Transverse colon (tissue), 4 donors: ENCODE measurements around the gene SQSTM1. TPM values are rescaled to one million over a fixed set of nuclear protein-coding genes. Genes with fewer than 3 reads are reported as not detected.

Experiments
- DNase-seq: peaks from one replicate; pipeline ENCODE4 v3.0.0-alpha.2; 2019
- H3K27ac ChIP-seq, 4 donors: fragments of 200-600 bp; sonication (generic); 2 replicates each; pipeline ENCODE4 v1.5.1; 2016 to 2018; ENCODE audit warnings: inconsistent platforms in 4 of 4
- H3K27me3 ChIP-seq: fragments of 200-600 bp; sonication (generic); 2 replicates; pipeline ENCODE4 v1.5.1; 2017; ENCODE audit warnings: inconsistent platforms
- H3K36me3 ChIP-seq, 4 donors: fragments of 200-600 bp; sonication (generic); 2 replicates each; pipeline ENCODE4 v1.5.1; 2017 to 2019; ENCODE audit warnings: inconsistent platforms in 4 of 4
- H3K4me1 ChIP-seq, 4 donors: fragments of 200-600 bp; sonication (generic); 2 replicates each; pipeline ENCODE4 v1.5.1; 2017 to 2020; ENCODE audit warnings: inconsistent platforms in 4 of 4
- H3K4me3 ChIP-seq, 4 donors: fragments of 200-600 bp; sonication (generic); 1 replicate in 1 of 4; 2 replicates in 3 of 4; pipeline versions ENCODE4 v1.5.1 to v1.6.1; 2017 to 2019; ENCODE audit warnings: inconsistent platforms in 4 of 4
- H3K9me3 ChIP-seq, 2 donors: fragments of 200-600 bp; sonication (generic); 2 replicates each; pipeline ENCODE4 v1.5.1; 2017 to 2019; ENCODE audit warnings: inconsistent platforms in 2 of 2
- EP300 ChIP-seq: sonication (generic); formaldehyde crosslinking; IDR thresholded peaks from one replicate; pipeline ENCODE4 v1.6.1; 2017; ENCODE audit warnings: antibody characterized with exemption, low read depth
- POLR2A ChIP-seq: fragments of 450-650 bp; IDR thresholded peaks from one replicate; pipeline ENCODE4 v1.6.1; 2016; ENCODE audit warnings: antibody characterized with exemption, mild to moderate bottlenecking, moderate library complexity
- POLR2AphosphoS5 ChIP-seq, 3 donors: sonication (generic); formaldehyde crosslinking; IDR thresholded peaks; one replicate each; pipeline ENCODE4 v1.6.1; 2016; ENCODE audit warnings: antibody characterized with exemption in 3 of 3
- WGBS, 2 donors: methylation state at CpG; one replicate each; pipeline ENCODE4 v1.1.5; 2018; ENCODE audit warnings: low coverage in 1 of 2; 5-methylcytosine and 5-hydroxymethylcytosine counted together
- in situ Hi-C, 4 donors: fragments of 200-750 bp; cut with MboI; loops; one replicate each; pipeline versions ENCODE4 v1.15.0 to v1.15.1; 2017; ENCODE audit warnings: low sequenced_read_pairs in 3 of 4, low pct_ligation_motif_present in 1 of 4, low pct_unique_long_range_greater_than_20kb in 1 of 4
- intact Hi-C: fragments of 100-400 bp; cut with DNase I; formaldehyde crosslinking; loops from one replicate; pipeline ENCODE4 v1.15.1; 2023; ENCODE audit warnings: low total_unique reads
- total RNA-seq, 4 donors: library from RNA; depleted of rRNA; stranded (reverse); fragments of >200 nt; gene quantifications; one replicate each; pipeline ENCODE4 v1.1.0, GENCODE V29; 2016
- TF ChIP-seq, protein P1 (sequence below), 5 experiments: fragments of 200-600 bp in 3 of 5; fragments of 450-650 bp in 2 of 5; sonication (generic) in 3 of 5; IDR thresholded peaks; 1 replicate in 2 of 5; 2 replicates in 3 of 5; pipeline ENCODE4 v1.5.1; 2016 to 2017; ENCODE audit warnings: antibody characterized with exemption in 5 of 5, inconsistent platforms in 3 of 5, mild to moderate bottlenecking in 2 of 5, moderate library complexity in 1 of 5

The SQSTM1 gene
- 100 to 1,000 TPM; 250 to 620 (median 432) TPM for total RNA-seq

DNA sequence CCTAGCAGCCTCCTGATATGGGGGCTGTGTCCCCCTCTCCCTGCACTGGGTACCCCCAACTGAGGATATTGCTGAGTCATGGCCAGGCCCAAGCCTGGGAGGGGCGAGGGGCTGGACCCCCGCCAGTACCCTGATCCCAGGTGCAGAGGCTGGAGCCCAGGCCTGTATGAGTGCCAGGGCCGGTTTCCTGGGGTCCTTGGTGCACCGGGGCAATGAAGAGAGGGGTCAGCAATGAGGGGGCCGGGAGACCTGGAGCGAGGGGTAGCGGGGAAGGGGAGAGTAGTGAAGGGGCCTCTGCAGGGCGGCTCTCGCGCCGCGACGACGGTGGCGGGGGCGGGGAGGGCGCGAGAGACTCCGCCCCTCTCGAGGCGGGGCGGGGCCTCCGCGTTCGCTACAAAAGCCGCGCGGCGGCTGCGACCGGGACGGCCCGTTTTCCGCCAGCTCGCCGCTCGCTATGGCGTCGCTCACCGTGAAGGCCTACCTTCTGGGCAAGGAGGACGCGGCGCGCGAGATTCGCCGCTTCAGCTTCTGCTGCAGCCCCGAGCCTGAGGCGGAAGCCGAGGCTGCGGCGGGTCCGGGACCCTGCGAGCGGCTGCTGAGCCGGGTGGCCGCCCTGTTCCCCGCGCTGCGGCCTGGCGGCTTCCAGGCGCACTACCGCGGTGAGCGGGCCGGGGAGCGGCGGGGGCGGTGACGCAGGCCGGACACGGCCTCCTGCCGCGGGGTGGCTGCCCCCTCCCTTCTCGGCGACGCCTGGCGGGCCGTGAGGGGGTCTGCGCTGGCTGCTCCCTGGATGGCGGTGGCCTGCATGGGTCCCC is at the start of gene SQSTM1:
Gene SQSTM1, plus strand, starts transcription at position 423 of the 815 bp plus-strand sequence. Its CDS starts 32 bp downstream, at position 455.
- Histone ChIP-seq H3K4me1 (peaks cover 50 to 80% (median 78%) of the 10 kb centered on the region in 4 donors), H3K4me3 (peak within 1 kb of the TSS; percentile 82 to 99 (median 95)), H3K27ac (peak within 1 kb of the TSS; percentile 99 to 100 (median 100)), H3K27me3 (no peaks in the 10 kb centered on the region), H3K36me3 (peaks cover 0 to 23% (median 8%) of the 10 kb centered on the region in 4 donors), H3K9me3 (no peaks in the 10 kb centered on the region)
- TF ChIP-seq POLR2AphosphoS5 (IDR thresholded peaks at IDR 0.05) (peak; percentile 99 to 100 (median 100)), POLR2A (peak; percentile 99), EP300 (no peak)
- TF ChIP-seq, protein P1, sequence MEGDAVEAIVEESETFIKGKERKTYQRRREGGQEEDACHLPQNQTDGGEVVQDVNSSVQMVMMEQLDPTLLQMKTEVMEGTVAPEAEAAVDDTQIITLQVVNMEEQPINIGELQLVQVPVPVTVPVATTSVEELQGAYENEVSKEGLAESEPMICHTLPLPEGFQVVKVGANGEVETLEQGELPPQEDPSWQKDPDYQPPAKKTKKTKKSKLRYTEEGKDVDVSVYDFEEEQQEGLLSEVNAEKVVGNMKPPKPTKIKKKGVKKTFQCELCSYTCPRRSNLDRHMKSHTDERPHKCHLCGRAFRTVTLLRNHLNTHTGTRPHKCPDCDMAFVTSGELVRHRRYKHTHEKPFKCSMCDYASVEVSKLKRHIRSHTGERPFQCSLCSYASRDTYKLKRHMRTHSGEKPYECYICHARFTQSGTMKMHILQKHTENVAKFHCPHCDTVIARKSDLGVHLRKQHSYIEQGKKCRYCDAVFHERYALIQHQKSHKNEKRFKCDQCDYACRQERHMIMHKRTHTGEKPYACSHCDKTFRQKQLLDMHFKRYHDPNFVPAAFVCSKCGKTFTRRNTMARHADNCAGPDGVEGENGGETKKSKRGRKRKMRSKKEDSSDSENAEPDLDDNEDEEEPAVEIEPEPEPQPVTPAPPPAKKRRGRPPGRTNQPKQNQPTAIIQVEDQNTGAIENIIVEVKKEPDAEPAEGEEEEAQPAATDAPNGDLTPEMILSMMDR (IDR thresholded peaks at IDR 0.05): peak in 2 of 5 experiments; percentile 9 to 32
- in situ Hi-C loops (no loop called here), intact Hi-C loops (loop anchor here (2.0 kb wide), 1 partner anchor 14 kb away; the partner anchor contains the start of gene MGAT4B)
- peak; percentile 88 for DNase-seq
- WGBS, 2 donors: 1% methylated on average over 62 of the region's 81 CpGs; no CpG with 5 or more reads in 1 of the 2 donors

DNA sequence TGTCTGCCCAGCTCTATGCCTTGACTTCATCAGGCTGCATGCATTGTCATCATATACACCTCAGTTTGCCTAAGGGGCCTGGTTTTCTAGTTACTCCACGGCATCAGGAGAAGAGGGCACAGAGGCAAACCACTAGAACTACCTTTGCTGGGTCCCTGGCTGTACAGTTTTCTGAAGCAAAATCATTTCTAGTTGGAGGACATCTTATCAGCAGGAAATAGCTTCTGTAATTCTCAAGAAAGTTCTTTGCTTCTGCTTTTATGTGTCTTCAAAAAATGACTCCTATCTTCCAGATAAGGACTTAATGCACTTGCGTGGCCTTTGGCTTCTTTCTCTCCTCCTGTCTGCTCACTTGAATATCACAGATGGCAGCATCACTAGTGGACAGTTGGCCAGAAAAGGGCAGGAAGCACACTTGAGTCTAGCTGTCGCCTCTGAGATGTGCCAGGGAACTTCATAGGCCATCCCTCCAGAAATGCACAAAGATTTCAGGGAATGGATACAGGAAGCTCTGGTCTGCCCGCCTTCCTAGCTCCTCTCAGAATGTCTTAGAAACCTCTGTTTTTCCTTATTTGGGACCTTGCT is 49.3 kb upstream of the SQSTM1 start:
- in situ Hi-C loops: no loop called here
- 94 to 95% methylated on average over 3 to 4 of the region's 4 CpGs for WGBS, 2 donors

DNA sequence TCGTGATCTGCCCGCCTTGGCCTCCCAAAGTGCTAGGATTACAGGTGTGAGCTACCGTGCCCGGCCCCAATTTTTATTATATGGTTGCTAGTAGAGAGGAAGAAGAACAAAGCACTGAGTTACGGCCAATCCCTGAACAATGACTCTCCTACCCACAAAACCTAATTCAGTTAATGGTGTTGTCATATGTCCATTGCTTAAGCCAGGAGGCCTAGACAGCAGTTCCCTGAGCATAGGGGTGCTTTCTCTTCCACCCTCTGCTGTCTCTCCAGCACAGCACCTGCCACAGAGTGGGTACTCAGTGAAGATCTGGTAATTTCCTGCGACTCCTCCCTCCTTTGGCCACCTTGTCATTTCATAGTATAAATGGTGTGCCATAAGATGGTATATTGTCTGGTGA is 48.4 kb upstream of the SQSTM1 start:
- H3K36me3 ChIP-seq: peaks cover 0 to 58% (median 30%) of the 10 kb centered on the region in 4 donors
- H3K27me3 ChIP-seq: no peaks in the 10 kb centered on the region
- intact Hi-C loops (no loop called here), in situ Hi-C loops (no loop called here)
- no peak for DNase-seq
- no peak overlapping the region for H3K27ac ChIP-seq
- no peak overlapping the region for H3K4me3 ChIP-seq
- no peaks in the 10 kb centered on the region for H3K4me1 ChIP-seq
- TF ChIP-seq, protein P1 (IDR thresholded peaks at IDR 0.05): no peak
- TF ChIP-seq POLR2AphosphoS5 (IDR thresholded peaks at IDR 0.05) (no peak), EP300 (no peak), POLR2A (no peak)
- WGBS, 2 donors: 93 to 100% methylated on average over 2 to 6 of the region's 6 CpGs
- H3K9me3 ChIP-seq: no peaks in the 10 kb centered on the region

More for the DNA sequence above, 49.3 kb upstream of the SQSTM1 start:
- no peaks in the 10 kb centered on the region for H3K27me3 ChIP-seq
- peaks cover 0 to 1% (median 0%) of the 10 kb centered on the region in 4 donors for H3K4me1 ChIP-seq
- no peak overlapping the region for H3K27ac ChIP-seq
- intact Hi-C loops: no loop called here
- H3K9me3 ChIP-seq: no peaks in the 10 kb centered on the region
- no peak for DNase-seq
- H3K36me3 ChIP-seq: peaks cover 0 to 54% (median 30%) of the 10 kb centered on the region in 4 donors
- TF ChIP-seq POLR2AphosphoS5 (IDR thresholded peaks at IDR 0.05): no peak
- no peak for TF ChIP-seq POLR2A
- TF ChIP-seq, protein P1 (IDR thresholded peaks at IDR 0.05): no peak
- TF ChIP-seq EP300: no peak
- H3K4me3 ChIP-seq: no peak overlapping the region

DNA sequence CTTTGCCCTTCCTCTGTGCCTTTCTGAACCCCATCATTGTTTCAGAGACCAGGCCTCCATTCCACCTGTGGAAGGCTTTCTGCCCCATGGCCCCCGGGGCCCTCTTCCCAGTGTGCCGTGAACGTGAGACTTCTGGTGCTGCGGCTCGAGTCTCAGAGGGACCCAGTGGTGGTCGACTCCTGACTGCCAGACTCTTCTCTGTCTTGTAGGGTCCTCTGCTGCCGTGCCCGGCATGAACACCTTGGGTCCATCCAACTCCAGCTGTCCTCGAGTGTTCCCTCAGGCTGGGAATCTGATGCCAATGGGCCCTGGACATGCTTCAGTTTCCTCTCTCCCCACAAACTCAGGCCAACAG is 47.0 kb upstream of the SQSTM1 start:
- intact Hi-C loops (no loop called here), in situ Hi-C loops (no loop called here)
- H3K36me3 ChIP-seq: peaks cover 0 to 59% (median 32%) of the 10 kb centered on the region in 4 donors
- TF ChIP-seq POLR2A (no peak), EP300 (no peak), POLR2AphosphoS5 (IDR thresholded peaks at IDR 0.05) (no peak)
- TF ChIP-seq, protein P1 (IDR thresholded peaks at IDR 0.05): no peak
- 95% methylated on average over 9 of the region's 9 CpGs; no CpG with 5 or more reads in 1 of the 2 donors for WGBS, 2 donors
- no peak overlapping the region for H3K4me3 ChIP-seq
- H3K27ac ChIP-seq: no peak overlapping the region
- no peaks in the 10 kb centered on the region for H3K9me3 ChIP-seq
- H3K27me3 ChIP-seq: no peaks in the 10 kb centered on the region
- H3K4me1 ChIP-seq: no peaks in the 10 kb centered on the region
- no peak for DNase-seq
